GM18870 (cell line): Measurements from ENCODE around the gene PLPPR3.

Experiments
- ATAC-seq: cut with Tn5 transposase; IDR thresholded peaks from one replicate; pipeline ENCODE4 v1.9.1; 2021; ENCODE audit warnings: moderate library complexity; ENCODE audit not compliant: unreplicated experiment

The PLPPR3 gene, protein sequence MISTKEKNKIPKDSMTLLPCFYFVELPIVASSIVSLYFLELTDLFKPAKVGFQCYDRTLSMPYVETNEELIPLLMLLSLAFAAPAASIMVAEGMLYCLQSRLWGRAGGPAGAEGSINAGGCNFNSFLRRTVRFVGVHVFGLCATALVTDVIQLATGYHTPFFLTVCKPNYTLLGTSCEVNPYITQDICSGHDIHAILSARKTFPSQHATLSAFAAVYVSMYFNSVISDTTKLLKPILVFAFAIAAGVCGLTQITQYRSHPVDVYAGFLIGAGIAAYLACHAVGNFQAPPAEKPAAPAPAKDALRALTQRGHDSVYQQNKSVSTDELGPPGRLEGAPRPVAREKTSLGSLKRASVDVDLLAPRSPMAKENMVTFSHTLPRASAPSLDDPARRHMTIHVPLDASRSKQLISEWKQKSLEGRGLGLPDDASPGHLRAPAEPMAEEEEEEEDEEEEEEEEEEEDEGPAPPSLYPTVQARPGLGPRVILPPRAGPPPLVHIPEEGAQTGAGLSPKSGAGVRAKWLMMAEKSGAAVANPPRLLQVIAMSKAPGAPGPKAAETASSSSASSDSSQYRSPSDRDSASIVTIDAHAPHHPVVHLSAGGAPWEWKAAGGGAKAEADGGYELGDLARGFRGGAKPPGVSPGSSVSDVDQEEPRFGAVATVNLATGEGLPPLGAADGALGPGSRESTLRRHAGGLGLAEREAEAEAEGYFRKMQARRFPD

DNA sequence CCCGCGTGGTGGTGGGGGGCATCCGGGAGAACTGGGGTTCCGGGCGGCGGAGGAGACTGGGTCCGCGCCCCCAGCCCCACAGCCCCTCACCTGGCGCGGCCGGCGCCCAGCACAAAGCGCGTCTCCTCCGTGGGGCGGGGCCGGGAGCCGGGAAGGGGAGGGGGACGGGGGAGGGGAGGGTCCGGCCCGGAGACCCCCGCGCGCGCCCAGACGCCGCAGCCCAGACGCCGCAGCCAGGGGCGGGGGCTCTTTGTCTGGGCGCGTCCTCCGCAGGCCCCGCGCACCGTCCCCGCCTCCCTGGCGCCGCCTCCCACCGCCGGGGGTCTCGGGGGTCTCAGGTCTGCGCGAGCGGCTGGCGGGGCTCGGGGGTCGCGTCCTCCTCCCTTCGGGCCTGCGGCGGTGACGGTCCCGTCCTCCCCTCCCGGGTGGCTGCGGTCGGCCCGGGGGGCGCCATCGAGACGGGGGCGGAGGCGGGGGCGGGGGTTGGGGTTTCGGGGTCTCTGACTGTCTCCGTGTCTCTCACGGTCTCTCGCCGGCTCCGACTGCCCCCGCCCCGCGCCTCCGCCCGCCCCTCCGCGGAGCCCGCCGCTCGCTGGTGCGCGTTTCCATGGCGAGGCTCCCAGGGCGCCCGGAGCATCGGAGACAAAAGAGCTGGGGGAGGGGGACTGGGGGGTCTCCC is at the start of gene PLPPR3:
Gene PLPPR3 (minus strand): TSS at position 131 of the 679 bp plus-strand sequence. CDS start 396 bp downstream, outside the sequence.
- no peak for ATAC-seq

DNA sequence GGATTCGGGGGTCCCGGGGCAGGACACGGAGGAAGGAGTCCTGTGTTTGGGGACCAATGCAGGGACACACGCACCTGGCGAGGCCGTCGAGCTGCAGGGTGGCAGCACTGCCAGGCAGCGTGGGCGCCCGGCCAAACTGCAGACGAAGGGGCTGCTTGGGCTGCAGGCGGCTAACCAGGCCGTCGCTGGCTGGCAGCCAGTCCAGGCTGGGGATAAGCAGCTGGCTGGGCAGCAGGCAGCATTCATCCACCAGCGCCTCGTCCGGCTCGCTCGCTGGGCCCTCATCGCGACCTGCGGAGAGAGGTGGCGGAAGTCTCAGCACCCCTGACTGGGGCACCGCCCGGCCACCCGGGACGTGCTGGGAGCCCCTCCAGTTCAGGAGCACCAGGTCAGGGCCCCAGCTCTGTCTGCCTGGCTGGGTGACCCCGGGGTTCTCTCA is 49.2 kb upstream of the PLPPR3 start:
- ATAC-seq: no peak

DNA sequence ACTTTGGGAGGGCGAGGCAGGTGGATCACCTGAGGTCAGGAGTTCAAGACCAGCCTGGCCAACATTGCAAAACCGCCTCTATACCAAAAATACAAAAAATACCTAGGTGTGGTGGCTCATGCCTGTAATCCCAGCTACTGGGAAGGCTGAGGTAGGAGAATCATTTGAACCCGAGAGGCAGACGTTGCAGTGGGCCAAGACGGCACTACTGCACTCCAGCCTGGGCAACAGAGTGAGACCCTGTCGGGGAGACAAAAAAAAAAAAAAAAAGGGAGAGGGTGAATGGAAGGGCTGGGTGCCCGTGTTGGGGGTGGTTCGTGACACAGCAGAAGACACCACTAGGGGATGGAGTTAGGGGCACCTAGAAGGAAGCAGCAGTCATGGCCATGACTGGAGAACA is 48.6 kb upstream of the PLPPR3 start:
- no peak for ATAC-seq

DNA sequence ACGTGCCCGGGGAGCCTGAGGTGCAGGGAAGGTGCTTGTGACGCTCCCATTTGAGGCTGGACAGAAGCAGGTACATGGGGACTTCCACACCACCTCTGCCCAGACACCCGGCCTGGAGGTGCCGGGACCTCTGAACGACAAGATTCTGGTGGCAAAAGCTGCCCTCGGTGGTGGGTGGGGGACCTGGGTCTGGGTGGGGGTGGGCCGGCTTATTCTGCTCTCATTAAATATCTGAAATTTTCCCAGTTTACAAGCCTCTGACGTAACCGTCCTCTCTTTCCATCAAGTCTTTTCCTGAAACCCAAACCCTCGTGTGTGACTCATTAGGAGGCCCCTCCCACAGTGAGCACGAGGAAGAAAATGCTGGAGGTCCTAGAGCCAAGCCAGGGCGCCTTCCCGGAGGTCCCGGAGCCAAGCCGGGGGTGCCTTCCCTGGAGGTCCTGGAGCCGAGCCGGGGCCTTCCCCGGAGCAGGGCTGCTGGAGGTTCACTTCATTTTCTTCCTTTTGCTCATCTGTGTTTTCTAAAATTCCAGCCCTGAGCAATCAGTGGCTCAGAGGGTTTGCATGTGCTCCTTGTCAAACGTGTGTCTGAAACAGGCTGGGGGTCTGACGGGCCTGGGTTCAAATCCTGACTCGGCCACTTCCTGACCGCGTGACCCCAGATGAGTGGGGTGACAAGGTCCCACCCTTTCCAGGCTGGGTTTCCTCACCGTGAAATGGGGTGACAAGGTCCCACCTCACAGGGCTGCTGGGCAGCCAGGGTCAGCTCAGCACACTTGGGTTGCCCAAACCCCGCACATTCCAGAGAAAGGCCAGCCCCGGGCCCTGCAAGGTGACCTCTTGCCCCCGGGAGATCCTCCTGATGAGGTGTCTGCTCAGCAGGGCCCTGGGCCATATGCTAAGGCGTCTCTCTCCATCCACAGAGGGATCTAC is 47.8 kb upstream of the PLPPR3 start:
- no peak for ATAC-seq

DNA sequence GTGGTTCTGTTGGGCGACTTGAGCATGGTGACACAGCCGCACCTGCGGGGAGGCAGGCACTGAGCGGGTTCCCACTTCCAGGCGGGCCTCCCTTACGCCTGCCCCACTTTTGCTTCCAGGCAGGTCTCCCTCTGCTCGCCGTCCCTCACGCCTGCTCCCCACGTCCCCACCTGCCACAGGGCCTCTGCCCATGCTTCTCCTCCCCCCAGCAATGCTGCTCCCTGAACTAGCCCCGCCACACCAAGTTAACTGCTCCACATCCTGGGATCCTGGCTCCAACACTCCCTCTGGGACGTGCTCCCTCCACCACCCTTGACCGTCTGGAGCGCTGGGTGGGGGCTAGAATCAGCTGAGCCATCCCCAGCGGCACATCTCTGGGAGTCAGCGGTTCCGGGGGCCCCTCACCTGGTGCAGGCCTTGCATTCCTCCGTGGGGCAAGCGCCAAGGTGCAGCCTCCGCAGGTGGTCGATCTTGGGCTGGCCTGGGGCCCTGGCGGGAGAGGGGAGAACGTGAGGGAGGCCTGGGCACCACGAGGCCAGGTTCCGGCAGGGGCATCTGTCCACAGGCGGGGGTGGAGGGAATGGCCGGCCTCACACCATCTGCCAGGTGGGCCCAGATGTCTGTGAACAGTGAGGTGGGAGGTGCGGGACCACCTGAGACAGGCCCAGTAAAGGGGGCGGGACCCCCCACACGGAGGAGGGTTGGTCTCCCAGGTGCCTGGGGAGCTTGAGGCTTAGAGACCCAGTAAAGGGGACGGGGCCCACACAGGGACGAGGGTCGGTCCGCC is 46.9 kb upstream of the PLPPR3 start:
- ATAC-seq: no peak

DNA sequence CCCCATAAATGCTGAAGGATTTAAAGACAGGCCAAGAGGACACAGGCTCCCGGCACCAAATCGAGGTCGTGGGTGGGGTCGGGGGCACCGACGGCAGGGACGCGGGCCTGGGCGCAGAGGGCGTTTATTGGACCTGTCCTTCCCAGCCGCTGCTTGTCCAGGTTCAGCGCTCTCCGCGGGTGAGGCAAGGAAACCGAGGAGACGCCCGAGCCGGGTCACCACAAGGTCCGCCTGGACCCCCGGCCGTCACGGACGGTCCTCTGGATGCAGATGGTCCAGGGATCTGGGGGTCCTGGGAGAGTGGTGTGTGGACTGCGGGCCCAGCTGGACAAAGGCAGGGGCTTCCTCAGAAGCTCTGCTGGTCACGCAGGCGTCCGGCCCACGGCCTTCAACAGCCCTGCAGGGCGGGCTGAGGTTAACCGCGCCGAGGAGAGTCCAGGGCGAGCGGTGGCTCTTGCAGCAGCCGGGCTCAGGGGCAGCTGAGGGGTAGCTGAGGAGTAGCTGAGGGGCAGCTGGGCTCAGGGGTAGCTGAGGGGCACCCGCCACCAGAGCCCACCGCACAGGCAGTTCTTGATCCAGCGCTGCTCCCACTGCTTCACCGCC is 46.2 kb upstream of the PLPPR3 start:
- ATAC-seq: no peak

DNA sequence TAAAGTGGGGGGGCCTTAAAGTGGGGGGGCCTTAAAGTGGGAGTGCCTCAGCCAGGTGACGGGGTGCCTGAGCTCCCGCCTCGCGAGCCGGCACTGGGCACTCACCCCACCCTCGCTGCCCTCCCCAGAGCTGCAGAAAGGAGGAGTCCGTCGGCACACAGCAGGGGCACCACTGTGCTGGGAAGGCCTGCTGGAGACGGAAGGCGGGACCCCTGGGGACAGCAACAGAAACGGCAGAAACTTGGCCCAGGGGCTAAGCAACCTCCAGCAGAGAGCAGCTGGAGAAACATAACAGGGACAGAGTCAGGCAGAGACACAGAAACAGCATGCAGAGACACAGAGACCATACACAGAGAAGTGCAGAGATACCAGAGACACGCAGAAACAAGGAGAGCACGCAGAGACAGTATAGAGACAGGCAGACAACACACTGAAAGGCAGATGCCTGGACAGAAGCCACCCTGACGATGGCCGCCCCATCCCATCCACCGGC is 45.6 kb upstream of the PLPPR3 start:
- no peak for ATAC-seq

DNA sequence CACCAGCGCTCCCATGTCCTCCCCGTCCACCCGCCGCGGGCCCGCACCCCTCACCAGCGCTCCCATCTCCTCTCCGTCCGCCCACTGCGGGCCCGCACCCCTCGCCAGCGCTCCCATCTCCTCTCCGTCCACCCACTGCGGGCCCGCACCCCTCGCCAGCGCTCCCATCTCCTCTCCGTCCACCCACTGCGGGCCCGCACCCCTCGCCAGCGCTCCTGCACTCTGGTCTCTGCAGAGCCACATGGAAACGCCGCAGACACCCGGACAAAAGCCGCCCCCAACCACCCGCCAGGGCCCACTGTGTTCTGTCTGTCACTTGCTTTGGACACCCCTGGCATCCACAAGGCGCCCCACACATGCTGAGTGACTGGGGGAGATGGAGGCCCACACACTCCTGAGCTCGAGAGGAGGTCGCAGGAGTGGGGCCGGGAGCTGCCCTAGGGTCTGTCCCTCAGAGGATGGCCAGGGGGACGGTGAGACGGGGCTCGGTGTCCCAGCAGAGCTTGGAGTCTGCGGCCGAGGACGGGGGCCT is 45.1 kb upstream of the PLPPR3 start:
- no peak for ATAC-seq

DNA sequence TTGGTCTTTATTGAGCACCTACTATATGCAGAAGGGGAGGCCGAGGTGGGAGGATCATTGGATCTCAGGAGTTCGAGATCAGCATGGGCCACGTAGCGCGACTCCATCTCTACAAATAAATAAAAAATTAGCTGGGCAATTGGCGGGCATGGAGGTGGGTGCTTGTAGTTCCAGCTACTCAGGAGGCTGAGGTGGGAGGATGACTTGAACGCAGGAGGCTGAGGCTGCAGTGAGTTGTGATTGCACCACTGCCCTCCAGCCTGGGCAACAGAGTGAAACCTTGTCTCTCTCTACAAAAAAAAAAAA is 41.5 kb upstream of the PLPPR3 start:
- ATAC-seq: no peak

DNA sequence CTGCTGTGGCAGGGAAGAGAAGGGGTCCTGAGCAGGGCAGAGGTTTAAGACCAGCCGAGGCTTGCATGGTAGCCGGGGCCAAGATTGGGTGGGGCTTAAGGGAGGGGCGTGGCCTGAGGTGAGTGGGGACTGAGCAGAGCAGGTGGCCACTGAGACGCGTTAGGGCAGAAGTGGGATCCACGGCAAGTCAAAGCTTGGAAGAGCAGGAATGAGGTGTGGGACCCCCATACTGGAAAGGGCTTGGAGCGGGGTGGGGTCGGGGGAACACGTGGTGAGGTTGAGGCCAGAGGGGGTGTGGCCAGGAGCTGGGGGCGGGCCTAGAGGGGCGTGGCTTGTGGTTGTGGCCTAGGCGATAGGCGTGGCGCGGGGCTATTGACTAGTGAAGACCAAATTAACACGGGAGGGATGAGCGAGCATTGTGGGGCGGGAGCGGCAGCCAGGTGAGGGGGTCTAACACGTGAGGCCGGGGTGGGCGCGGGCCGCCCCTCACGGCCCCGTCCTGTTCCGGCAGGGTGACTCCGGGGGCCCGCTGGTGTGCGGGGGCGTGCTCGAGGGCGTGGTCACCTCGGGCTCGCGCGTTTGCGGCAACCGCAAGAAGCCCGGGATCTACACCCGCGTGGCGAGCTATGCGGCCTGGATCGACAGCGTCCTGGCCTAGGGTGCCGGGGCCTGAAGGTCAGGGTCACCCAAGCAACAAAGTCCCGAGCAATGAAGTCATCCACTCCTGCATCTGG is 41.0 kb upstream of the PLPPR3 start:
- no peak for ATAC-seq

DNA sequence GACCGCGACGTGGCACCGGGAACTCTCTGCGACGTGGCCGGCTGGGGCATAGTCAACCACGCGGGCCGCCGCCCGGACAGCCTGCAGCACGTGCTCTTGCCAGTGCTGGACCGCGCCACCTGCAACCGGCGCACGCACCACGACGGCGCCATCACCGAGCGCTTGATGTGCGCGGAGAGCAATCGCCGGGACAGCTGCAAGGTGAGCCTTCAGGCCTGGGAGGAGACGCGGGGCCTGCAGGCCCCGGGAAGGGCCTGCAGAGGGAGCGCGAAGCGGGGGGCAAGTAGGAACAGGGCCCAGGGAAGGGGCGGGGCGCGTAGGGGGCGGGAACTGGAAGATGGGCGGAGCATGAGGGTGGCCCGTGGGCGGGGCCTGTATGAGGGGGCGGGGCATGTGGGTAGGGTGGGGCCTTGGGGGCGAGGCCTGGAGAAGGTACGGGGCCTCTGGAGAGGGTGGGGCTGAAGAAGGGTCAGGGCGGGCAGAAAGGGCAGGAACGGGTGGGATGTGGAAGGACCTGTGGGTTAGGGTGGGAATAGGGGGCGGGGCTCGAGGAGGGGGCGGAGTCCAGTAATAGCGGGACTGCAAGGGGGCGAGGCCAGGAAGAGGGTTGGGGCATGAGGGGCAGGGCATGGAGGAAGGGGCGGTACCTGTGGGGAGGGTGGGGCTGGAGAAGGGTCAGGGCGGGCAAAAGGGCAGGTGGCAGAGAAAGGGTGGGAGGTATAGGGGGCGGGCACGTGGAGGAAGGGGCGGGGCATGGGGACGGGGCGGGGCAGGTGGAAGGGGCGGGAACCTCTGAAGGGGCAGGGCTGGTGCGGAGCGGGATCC is 40.2 kb upstream of the PLPPR3 start:
- ATAC-seq: no peak

DNA sequence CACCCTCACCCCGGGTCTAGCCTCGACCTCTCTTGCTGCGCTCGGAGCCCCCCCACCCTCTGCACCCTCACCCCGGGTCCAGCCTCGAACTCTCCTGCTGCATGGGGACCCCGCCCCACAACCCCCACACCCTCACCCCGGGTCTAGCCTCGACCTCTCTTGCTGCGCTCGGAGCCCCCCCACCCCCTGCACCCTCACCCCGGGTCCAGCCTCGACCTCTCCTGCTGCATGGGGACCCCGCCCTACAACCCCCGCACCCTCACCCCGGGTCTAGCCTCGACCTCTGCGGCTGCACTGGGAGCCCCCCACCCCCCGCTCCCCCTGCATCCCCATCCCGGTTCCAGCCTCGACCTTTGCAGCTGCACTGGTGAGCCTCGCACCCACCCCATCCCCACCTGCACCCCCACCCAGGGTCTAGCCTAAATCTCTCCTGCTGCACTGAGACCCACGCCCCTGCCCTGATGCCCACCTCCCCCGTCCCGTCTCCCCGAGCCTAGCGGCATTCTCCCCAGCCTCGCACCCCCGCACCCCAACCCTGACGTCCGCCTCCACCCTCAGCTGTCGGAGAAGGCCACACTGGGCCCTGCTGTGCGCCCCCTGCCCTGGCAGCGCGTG is 39.5 kb upstream of the PLPPR3 start:
- ATAC-seq: no peak

DNA sequence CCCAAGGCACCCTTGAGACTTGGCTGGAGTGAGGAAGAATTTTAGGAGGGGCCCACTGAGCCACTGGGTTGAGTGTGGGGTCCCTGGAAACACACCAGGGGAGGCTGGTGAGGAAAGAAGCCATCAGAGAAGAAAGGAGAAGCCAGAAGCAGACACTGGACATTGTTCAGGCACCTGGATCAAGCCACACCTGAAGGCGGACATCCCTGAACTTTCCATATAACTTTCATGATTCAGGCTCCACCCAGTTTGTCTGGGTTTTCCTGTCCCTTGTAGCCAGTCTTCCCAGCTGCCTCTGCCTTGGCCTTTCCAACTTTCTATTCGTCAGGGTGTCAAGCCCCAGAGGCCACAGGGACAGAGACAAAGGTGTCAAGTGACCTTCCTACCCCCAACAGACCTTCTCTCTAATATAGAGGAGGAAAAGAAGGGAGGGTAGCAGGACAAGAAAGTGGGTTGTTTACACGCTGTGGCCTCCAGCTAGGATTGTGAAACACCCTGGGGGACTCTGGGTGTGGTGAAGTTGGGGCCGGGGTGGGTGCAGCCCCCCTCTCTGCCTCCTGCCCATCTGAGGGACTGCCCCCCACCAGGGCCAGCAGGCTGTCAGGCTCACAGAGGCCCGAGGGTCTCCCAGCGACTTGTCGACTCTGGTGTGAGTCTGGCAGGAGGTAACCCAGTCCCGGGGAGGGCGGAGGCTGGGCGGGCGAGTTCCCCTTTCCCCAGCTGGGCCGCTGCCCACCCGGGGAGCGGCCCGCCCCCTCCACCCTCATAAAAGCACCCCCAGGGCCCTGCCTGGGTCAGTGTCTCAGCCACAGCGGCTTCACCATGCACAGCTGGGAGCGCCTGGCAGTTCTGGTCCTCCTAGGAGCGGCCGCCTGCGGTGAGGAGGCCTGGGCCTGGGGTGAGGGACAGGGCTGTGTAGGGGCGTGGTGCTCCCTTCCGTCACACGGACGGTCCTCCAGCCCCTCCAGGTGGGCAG is 37.4 kb upstream of the PLPPR3 start, which contains the start of gene CFD:
Gene CFD (plus strand): TSS at position 797 of the 976 bp plus-strand sequence. CDS start 26 bp downstream, at position 823.
- ATAC-seq: no peak

DNA sequence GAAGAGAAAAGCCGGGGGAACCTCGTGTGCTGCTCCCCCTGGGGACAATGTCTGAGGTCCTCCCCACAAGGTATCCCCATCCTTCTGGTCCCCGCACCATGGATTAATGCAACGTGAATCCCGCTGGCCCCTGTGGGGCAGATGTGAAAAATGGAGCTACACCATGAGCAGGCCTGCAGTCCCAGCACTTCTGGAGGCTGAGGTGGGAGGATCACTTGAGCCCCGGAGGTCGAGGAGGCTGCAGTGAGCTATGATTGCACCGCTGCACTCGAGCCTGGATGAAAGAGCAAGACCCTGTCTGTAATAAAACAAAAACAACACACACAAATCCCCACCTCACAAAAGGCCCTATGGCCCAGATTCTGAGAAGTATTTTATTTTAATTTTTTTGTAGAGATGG is 36.5 kb upstream of the PLPPR3 start:
- no peak for ATAC-seq

DNA sequence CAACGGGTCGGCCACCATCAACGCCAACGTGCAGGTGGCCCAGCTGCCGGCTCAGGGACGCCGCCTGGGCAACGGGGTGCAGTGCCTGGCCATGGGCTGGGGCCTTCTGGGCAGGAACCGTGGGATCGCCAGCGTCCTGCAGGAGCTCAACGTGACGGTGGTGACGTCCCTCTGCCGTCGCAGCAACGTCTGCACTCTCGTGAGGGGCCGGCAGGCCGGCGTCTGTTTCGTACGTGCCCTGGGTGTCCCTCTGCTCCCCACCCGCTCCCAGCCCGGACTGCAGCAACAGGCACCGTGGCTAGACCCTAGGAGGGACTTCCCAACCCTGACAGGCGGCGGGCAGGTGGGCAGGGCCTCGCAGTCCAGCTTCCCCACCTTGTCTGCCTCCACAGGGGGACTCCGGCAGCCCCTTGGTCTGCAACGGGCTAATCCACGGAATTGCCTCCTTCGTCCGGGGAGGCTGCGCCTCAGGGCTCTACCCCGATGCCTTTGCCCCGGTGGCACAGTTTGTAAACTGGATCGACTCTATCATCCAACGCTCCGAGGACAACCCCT is 33.9 kb upstream of the PLPPR3 start:
- no peak for ATAC-seq

DNA sequence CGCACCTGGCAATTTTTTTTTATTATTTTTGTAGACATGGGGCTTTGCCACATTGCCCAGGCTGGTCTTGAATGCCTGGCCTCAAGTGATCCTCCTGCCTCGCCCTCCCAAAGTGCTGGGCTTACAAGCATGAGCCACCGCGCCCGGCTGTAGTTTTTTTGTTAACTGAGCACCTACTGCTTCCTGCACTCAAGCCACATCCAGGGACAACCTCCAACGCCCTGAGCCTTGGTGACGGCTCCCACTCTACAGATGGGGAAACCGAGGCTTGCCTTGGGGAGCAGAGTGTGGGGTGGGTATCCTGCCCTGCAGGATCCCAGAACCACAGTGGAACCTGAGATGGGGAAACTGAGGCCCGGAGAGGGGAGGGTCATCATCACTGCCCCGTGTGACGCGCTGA is 33.4 kb upstream of the PLPPR3 start:
- no peak for ATAC-seq
